Measurements from ENCODE around the gene C1QC.

The C1QC gene

DNA sequence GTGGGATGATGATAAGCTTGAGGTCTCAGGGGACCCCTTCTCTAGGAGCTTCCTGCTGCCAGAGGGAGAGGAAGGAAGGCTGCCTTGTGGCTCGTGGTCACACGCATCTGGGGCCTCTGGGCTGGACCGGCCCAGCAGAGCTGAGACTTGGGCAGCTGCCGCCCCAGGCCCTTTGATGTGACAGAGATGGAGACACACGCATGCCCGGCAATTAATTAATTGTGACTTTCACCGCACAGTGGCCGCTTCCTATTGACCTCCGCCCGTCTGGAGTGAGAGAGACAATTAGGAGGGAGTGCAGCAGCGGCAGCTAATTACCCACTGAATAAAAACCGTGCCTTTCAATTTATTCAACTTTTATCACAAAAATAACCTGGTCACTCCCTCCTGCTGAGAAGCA, 23.6 kb upstream of the C1QC start:
- no peak for DNase-seq

DNA sequence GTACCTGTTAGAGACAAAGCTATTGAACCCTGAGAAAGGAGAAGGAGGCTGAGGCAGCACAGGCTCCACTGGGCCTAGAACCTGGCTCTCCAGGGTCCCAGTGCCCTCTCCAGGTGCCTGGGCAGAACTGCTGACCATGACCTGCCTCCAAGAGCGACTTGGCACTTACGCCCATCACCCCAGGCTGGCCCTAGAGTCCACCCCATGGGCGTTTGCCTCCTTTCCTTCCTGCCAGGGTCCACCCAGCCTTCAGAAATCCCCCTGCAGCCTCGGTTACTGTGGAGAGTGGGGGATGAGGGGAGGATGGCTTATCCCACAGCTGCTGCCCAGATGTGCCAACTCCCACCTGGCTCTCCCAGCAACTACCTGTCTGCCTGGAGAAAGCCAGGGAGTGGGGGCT, 21.7 kb upstream of the C1QC start:
- DNase-seq: no peak

DNA sequence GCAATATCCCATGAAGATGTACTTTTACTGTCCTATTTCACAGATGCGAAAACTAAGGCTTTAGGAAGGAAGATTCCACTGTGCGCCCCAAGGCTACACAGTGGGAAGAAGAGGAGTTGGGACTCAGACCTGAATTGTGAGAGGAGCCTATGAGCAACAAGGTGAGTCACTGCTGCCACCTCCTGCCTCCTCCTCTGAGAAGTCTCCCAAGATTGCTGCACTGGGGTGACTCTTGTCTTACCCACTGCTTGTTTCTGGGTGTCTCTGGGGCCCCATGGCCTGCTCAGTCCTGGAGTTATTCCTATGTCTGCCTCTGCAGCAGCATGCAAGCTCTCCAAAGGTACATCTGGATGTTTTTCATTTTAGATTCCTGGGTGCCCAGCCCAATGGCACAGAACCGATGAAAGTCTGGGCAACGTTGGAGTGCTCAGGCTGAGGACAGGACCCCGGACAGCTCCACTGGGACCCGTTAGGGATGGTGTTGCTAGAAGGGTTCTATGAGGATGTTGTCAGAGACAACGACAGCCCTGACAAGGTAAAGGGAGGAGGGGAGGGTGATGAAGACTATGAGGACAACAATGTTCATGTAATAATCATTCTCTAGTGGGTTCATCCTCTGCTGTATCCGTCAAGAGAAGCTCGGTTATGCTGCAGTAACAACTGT, 18.0 kb upstream of the C1QC start:
- no peak for DNase-seq

DNA sequence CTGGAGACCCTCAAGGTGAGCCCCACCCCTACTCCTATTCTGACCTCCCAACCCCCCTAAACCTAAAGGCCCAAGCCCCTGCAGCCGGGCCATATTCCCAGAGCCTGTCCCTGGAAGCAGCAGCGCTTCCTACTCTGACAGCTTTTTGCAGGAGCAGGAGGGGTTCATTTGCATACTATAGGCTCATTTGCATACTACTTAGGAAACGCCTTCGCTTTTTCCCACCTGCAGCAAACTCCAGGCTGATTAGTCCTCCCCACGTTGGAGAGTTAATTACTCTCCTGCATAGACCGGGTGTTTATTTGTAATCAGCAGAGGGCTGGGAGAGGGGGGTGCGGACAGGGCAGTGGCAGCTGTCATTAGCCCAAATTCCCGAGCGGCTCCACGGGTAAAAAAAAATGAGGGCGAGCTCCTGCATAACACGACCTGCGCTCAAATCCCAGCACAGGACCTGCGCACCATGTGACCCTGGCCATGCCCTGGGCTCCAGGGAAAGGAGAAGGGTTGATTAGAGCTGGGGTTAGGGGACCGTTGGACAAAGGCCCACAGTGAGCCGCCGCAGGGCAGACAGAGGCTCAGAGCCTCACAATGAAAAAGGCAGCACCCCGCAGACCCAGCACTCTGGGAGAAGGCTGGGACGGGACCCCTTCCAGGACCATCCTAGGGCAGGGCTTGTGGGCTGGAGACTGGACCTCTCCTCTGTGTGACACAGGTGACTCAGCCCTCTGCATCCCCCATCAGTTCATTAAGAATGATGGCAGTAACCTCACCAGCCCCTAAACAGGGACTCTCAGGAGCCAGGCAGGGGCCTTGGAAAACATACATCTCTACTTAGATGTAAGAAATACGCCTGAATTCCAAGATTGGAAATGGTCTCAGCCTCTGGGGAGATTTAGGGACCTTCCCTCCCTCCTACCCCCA, 16.9 kb upstream of the C1QC start:
- DNase-seq: no peak

DNA sequence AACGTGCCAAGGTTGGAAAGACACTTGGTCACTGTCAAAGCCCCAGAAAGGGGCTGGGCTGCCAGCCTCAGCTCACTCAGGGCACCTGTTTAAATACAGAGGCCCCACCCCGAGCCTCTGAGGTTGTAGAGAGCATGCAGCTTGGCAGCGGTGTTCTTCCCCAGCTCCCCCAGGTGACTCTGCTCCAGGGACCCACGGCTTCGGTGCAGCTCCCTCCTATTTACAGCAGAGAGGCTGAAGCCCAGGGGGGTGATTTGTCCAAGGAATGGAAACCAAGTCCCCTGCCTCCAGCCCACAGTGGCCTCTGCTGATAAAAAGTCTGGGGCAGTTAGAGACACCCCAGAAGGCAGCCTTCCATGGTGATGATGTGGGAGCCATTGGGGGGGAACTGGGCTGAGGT, 16.1 kb upstream of the C1QC start:
- no peak for DNase-seq

DNA sequence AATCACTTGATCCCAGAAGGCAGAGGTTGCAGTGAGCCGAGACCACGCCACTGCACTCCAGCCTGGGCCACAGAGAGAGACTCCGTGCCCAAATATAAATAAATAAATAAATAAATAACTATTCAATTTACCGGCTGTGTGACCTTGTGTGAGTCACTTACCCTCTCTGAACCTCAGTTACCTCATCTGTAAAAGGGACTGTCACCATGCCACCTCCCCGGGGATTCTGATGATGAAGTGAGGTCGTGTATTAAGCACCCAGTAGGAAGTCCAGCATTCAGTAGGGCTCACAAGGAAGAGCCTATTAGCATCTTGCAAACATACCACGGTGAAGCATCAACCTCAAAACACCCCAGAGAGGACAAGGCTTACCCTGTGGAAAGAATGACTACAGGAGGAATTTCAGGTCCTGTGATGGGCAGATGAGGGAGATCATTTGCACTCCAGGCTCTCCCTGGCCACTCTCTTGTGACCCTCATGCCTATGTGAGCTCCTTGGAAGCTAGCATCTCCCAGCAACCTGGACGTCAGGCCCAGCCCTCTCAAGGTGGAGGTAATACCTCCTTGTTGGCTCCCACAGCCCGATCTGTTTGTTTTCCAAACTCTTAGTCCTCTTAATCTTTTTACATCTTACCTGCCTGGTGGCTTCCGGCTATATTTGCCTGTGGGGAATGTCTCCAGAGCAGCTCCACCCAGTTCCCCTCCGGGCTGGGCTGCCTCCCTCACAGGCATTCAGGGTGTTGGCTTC, 14.6 kb upstream of the C1QC start:
- DNase-seq: no peak

DNA sequence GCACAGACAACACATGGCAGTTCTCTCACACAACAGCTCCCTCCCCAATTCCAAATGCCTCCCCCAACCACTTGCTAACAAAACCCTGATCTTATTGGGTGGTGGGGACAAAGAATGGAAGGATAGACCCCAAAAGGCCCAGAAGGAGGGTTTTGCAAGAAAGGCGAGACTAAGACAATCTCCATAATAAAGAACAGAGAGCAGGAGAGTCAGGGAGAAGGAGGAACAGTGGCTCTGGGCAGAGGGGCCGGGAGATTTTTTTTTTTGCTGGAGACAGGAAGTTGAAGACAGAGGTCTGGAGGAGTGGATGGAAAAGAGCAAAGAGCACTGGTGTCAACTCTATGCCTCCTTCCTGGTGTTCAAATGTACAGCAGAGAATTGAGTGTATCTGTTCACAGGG, 13.5 kb upstream of the C1QC start:
- no peak for DNase-seq

DNA sequence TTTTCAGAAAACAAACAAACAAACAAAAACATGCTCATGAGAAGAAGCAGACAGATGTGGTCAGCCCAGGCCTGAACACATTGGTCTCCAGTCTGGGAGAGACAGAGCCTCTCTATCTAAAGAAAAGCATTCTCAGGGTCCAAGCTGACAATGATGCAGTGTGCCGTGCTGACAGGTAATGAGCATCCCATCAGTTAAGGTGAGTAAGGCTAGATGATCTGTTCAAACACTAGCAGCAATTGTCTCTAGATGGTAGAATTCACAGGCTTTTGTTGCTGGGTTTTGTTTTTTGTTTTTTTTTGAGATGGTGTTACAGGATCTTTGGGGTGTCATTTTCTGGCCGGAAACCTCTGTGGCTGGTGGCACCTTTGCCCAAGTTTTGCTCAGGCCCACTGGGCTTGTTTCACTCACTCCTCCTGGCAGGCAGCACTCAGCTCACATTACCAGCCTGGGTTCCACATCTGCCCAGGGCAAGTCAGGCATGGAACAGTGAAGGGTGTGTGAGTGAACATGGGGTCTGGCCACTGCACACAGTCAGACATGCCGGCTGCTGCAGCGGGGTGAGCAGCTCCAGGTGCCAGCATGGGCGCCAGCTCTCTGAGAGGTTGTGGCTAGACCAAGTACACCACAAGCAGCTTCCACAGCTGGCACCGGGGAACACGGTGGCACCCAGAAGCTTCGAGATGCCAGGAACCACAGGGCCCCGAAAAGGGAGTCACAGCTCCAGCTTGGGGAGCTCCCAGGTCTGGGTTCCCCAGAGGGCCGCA, 9.6 kb upstream of the C1QC start:
- no peak for DNase-seq

DNA sequence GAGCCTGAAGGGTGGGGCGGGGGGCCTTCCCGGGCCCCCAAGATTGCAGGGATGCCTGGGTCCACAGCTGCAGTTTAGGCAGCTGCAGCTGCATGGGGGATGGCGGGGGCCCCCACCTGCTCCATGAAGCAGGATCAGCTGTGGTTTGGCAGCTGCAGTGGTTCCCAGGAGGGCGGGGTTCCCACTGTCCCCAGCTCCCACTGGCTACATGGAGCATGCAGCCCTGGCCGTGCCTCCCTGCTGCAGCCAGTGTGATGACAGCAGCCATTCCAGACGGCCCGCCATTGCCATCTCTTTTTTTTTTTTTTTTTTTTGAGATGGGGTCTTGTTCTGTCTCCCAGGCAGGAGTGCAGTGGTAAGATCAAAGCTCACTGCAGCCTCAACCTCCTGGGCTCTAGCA, 8.0 kb upstream of the C1QC start:
- no peak for DNase-seq

DNA sequence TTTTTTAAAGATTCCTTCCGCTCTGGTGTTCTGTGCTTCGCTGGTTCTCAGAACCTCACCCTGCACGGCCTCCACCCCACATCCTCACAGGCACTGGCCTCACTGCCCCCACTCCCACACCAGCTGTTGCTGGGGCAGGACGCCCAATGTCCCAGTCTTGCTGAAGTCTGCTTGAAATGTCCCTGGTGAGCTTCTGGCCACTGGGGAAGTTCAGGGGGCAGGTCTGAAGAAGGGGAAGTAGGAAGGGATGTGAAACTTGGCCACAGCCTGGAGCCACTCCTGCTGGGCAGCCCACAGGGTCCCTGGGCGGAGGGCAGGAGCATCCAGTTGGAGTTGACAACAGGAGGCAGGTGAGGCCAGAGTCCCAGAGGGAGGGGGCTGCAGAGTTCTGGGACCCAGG, 7.1 kb upstream of the C1QC start, which contains the start of gene C1QA:
Gene C1QA, plus strand, starts transcription at position 276 of the 400 bp plus-strand sequence. CDS start 989 bp downstream, outside the sequence.
- DNase-seq: no peak

DNA sequence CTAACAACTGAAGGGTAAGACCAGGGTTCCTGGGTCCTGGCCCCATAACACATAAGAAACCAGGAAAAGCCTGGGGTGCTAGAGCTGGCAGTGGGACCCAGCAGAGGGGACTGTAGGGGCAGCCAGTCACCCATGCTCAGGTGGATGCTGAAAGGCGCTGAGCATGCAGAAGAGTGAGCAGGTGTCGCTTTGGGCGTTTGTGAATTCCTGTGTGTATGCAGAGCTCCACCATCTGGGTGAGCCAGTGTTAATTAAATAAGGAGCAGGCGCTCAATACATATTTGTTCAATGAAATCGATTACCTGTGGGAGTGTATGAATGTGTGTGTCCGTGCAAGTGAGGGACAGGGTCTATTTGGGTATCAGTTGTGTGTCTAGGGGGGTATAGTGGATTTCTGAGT, 6.5 kb upstream of the C1QC start:
- no peak for DNase-seq

DNA sequence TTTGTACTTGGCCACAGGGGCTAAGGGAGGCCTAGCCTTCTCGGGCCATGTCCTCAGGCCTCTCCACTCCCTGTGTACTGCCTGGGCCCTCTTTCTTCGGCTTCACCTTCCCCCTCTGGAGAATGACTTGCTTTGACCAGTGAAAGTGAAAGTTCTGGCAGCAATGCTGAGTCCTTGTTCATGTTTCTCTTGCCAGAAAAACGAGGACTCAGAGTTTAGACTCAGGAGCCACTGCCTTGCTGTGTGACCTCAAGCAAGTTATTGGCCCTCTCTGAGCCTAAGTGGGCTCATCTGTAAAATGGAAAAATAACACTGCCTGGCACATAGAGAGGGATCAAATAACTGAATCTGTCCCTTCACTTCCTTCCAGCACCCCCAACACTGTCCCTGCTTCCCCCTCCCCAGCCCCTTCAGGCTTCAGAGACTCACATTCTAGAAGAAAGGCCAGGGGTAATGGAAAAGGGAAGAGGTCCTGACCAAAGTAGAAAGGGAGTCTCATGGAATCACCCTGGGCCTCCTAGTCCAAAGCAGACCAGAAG, 5.5 kb upstream of the C1QC start:
- no peak for DNase-seq

DNA sequence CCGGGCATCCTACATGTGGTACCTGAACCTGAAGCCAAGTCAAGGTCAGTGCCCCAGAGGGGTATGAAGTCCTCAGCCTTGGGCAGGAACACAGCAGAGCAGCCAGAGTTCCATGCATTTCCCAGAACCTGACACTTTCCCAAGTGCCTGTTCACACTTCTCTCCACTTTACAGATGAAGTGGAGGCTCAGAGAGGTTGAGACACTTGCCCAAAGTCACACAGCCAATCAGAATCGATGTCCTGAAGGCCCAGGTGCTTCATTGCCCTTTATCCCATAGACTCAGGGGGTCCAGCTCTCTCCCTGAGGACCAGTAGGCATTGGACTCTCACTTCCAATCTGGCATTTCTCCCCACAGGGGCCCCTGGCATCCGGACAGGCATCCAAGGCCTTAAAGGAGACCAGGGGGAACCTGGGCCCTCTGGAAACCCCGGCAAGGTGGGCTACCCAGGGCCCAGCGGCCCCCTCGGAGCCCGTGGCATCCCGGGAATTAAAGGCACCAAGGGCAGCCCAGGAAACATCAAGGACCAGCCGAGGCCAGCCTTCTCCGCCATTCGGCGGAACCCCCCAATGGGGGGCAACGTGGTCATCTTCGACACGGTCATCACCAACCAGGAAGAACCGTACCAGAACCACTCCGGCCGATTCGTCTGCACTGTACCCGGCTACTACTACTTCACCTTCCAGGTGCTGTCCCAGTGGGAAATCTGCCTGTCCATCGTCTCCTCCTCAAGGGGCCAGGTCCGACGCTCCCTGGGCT, 4.8 kb upstream of the C1QC start:
- no peak for DNase-seq

DNA sequence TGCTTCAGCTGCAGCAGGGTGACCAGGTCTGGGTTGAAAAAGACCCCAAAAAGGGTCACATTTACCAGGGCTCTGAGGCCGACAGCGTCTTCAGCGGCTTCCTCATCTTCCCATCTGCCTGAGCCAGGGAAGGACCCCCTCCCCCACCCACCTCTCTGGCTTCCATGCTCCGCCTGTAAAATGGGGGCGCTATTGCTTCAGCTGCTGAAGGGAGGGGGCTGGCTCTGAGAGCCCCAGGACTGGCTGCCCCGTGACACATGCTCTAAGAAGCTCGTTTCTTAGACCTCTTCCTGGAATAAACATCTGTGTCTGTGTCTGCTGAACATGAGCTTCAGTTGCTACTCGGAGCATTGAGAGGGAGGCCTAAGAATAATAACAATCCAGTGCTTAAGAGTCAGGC, 4.1 kb upstream of the C1QC start:
- DNase-seq: no peak

DNA sequence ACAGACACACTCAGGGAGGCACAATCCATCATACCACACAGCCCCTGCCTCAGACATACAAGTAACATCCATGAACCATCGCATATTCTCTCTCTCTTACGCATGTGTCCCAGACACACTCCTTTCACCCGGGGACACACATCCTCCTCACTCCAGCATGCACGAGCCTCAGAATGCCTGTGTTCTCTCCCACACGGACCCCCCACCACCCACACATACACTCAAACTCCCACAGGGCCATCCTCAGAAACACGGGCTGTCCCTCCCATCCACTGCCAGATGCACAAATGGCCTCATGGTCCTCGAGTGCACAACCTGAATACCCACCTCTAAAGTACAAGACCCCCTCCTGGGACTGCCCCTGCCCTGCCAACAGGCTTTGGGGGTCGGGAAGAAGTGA, 2.2 kb upstream of the C1QC start:
- no peak for DNase-seq

DNA sequence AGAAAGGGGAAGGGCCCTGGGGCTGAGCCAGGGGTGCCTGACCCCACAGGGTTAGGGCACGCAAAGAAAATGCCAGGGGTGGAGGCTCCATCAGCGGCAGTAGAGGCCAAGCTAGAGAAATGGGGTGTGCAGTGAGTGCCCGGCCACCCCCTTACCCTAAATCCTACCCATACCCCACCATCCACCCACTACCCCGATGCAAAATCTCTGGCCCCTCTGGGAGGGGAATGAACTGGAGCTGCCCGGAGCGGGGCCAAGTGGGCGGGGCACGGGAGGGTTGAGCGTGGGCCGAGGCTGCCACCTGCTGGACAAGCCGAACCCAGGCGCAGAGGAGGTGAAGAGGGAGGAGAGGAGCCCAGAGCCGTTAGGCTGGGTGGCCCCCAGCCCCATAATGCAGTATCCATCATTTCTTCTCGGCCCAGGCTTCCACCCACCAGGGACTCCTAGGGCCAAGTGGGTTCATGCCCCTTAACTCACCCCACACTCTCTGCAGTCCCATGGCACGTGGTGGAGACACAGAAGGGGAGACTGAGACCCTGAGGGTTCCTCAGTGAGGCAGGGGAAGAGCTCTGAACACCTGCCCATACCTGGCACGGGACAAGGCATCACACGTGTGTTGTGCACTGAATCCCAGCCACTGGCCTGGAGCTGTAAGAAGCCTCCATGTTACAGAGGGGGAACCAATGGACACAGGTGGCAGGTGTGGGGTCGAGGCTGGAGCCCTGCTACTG, 1.4 kb upstream of the C1QC start:
- DNase-seq: peak; percentile 82 to 84

DNA sequence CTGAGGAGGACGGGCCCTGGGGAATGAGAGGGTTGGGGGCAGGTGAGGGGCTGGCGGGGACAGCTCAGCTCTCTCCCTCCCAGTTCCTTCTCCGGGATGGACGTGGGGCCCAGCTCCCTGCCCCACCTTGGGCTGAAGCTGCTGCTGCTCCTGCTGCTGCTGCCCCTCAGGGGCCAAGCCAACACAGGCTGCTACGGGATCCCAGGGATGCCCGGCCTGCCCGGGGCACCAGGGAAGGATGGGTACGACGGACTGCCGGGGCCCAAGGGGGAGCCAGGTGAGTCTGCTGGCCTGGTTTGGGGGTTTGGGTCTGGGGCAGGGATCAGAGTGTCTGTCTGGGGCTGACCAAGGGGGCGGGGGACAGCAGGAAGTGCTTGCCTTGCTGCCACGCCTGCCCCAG, 495 bp downstream of the C1QC start:
- no peak for DNase-seq

DNA sequence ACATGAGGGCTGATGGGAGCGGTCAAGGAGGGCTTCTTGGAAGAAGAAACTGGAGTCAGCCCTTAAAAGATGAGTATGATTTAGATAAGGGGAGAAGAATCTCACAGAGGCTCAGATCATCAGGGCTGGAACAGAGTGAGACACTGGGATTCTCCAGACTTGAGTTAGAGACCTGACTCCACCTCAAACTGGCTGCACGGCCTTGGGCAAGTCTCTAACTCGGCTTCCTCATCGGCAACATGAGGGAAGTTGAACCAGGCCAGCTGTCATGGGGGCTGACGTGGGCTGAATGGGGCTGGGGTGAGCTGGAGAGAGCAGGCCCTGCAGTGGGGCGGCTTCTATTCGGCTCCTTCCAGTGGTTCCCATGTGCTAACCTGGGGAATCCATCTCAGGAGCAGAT, 2.5 kb downstream of the C1QC start:
- no peak for DNase-seq

DNA sequence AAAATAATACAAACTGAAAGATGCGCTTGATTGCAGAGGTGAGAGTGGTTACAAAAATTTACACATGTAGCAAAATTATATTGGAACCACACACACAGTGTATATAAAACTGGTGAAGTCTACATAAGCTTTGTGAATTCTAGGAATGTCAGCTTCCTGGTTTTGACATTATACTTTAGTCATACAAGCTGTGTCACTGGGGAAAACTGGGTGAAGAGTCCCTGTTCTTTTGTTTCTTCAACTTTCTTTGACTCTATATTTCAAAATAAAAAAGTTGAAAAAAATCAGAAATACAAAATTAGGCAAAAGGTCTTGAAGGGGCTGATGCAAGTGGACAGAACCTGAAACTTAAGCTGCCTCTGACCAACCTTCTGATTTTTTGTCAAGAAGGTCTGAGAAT, 3.0 kb downstream of the C1QC start:
- no peak for DNase-seq

DNA sequence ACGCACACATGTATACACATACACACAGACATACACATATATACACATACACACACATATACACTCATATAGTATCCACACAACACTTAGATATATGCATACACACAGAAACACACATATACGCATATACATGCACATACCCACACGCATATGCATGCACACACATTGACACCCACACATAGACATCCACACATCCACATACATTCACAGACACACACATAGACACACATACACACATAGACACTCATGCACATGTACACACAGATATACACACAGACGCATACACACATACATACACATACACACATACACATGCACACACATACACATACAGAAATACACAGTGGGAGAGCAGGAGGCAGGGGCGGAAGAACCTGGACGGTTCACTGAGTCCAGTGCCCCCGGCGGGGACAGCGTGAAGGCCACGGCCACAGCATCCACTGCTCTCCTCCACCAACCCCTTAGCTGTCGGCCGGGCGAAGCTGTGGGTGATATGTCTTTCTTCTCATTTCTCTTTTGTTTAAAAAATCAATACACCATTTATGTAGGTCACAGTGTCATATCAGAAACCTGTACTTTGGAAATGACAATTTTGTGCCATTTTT, 6.8 kb downstream of the C1QC start:
- DNase-seq: no peak

All from activated T-cell treated with anti-CD3 and anti-CD28 coated beads, Interleukin-2, amount 50 U/mL, for 48 hours (primary cell).